H9 (cell line): Measurements from ENCODE around the gene PDE1A. TPM values are rescaled to one million over a fixed set of nuclear protein-coding genes. Genes with fewer than 3 reads are reported as not detected.

Experiments used
- DNase-seq: peaks from one replicate; pipeline ENCODE4 v3.0.0-alpha.2; 2017
- H2AFZ ChIP-seq: one replicate; pipeline ENCODE4 v1.6.1; 2013; ENCODE audit warnings: mild to moderate bottlenecking, low read length, control low read depth, moderate library complexity
- H2AK5ac ChIP-seq: 2 replicates; pipeline ENCODE4 v1.6.1; 2013; ENCODE audit warnings: low read length, control low read depth, mixed read lengths; ENCODE audit not compliant: insufficient read length
- H2BK120ac ChIP-seq: one replicate; pipeline ENCODE4 v1.6.1; 2013; ENCODE audit warnings: low read depth, mild to moderate bottlenecking, low read length, control low read depth, inconsistent platforms; ENCODE audit not compliant: poor library complexity, severe bottlenecking
- H2BK12ac ChIP-seq: 2 replicates; pipeline ENCODE4 v1.6.1; 2013; ENCODE audit warnings: low read length, control low read depth, mixed read lengths, low read depth; ENCODE audit not compliant: insufficient read length
- H2BK15ac ChIP-seq: 2 replicates; pipeline ENCODE4 v1.6.1; 2013; ENCODE audit warnings: low read depth, low read length, control low read depth
- H2BK20ac ChIP-seq: one replicate; pipeline ENCODE4 v1.6.1; 2013; ENCODE audit warnings: low read depth, mild to moderate bottlenecking, low read length, control low read depth, inconsistent platforms; ENCODE audit not compliant: poor library complexity, severe bottlenecking
- H2BK5ac ChIP-seq: 2 replicates; pipeline ENCODE4 v1.6.1; 2013; ENCODE audit warnings: low read length, control low read depth, mixed read lengths; ENCODE audit not compliant: insufficient read length
- H3K14ac ChIP-seq: 2 replicates; pipeline ENCODE4 v1.6.1; 2013; ENCODE audit warnings: low read length, control low read depth; ENCODE audit not compliant: insufficient read depth
- H3K18ac ChIP-seq: 2 replicates; pipeline ENCODE4 v1.6.1; 2013; ENCODE audit warnings: low read depth, mild to moderate bottlenecking, mixed read lengths, low read length, control low read depth; ENCODE audit not compliant: insufficient read length
- H3K23ac ChIP-seq: 2 replicates; pipeline ENCODE4 v1.6.1; 2013; ENCODE audit warnings: low read length, control low read depth, mixed read lengths, low read depth; ENCODE audit not compliant: insufficient read length
- H3K23me2 ChIP-seq: 2 replicates; pipeline ENCODE4 v1.6.1; 2013; ENCODE audit warnings: low read depth, mild to moderate bottlenecking, mixed read lengths, low read length, control low read depth; ENCODE audit not compliant: insufficient read length, poor library complexity, severe bottlenecking
- H3K27ac ChIP-seq: 2 replicates; pipeline ENCODE4 v1.5.1; 2013; ENCODE audit warnings: low read length, control low read depth, mixed read lengths, low read depth; ENCODE audit not compliant: insufficient read length
- H3K27me3 ChIP-seq: 2 replicates; pipeline ENCODE4 v1.6.1; 2013; ENCODE audit warnings: low read length, control low read depth, inconsistent platforms; ENCODE audit not compliant: insufficient read depth
- H3K4ac ChIP-seq: 2 replicates; pipeline ENCODE4 v1.6.1; 2013; ENCODE audit warnings: low read depth, mild to moderate bottlenecking, control low read depth, inconsistent platforms, low read length, moderate library complexity
- H3K4me1 ChIP-seq: 2 replicates; pipeline ENCODE4 v1.6.1; 2013; ENCODE audit warnings: low read length, control low read depth, inconsistent platforms; ENCODE audit not compliant: insufficient read depth
- H3K4me2 ChIP-seq: 2 replicates; pipeline ENCODE4 v1.6.1; 2013; ENCODE audit warnings: low read length, control low read depth, mixed read lengths; ENCODE audit not compliant: insufficient read length, insufficient read depth
- H3K56ac ChIP-seq: 2 replicates; pipeline ENCODE4 v1.6.1; 2013; ENCODE audit warnings: low read depth, mild to moderate bottlenecking, mixed read lengths, low read length, control low read depth; ENCODE audit not compliant: insufficient read length
- H3K79me1 ChIP-seq: 2 replicates; pipeline ENCODE4 v1.6.1; 2013; ENCODE audit warnings: low read depth, mild to moderate bottlenecking, moderate library complexity, low read length, control low read depth, inconsistent platforms; ENCODE audit not compliant: insufficient read depth, poor library complexity, severe bottlenecking
- H3K79me2 ChIP-seq: 2 replicates; pipeline ENCODE4 v1.6.1; 2013; ENCODE audit warnings: low read length, control low read depth, inconsistent platforms; ENCODE audit not compliant: insufficient read depth
- H3K9ac ChIP-seq: 2 replicates; pipeline ENCODE4 v1.6.1; 2013; ENCODE audit warnings: low read length, control low read depth, mixed read lengths; ENCODE audit not compliant: insufficient read length; ENCODE audit errors: extremely low read depth
- H3K9me3 ChIP-seq: one replicate; pipeline ENCODE4 v1.6.1; 2013; ENCODE audit warnings: low read depth, low read length, inconsistent platforms; ENCODE audit not compliant: control insufficient read depth
- H3T11ph ChIP-seq: one replicate; pipeline ENCODE4 v1.6.1; 2013; ENCODE audit warnings: mild to moderate bottlenecking, low read length, control low read depth, inconsistent platforms
- H4K20me1 ChIP-seq: one replicate; pipeline ENCODE4 v1.6.1; 2013; ENCODE audit not compliant: control insufficient read depth, insufficient read length, insufficient read depth
- H4K5ac ChIP-seq: 2 replicates; pipeline ENCODE4 v1.6.1; 2013; ENCODE audit warnings: low read depth, mild to moderate bottlenecking, mixed read lengths, low read length, control low read depth; ENCODE audit not compliant: insufficient read length
- H4K8ac ChIP-seq: replicated peaks from 2 replicates; pipeline ENCODE4 v1.6.1; 2013; ENCODE audit warnings: low read length, control low read depth, mixed read lengths, low read depth; ENCODE audit not compliant: insufficient read length
- H4K91ac ChIP-seq: 2 replicates; pipeline ENCODE4 v1.6.1; 2013; ENCODE audit warnings: low read depth, mild to moderate bottlenecking, moderate library complexity, mixed read lengths, low read length, control low read depth; ENCODE audit not compliant: insufficient read length
- H3K27ac Mint-ChIP-seq, 3 experiments: 2 replicates in 2 of 3; 3 replicates in 1 of 3; pipeline ENCODE4 v1.8.0; 2020 to 2021; ENCODE audit warnings: mixed read lengths in 3 of 3, mild to moderate bottlenecking in 1 of 3, moderate library complexity in 1 of 3
- H3K27me3 Mint-ChIP-seq: 2 replicates; pipeline ENCODE4 v1.8.0; 2021; ENCODE audit warnings: low read depth, mild to moderate bottlenecking, moderate library complexity, mixed read lengths
- H3K36me3 Mint-ChIP-seq, 3 experiments: 2 replicates in 2 of 3; 3 replicates in 1 of 3; pipeline ENCODE4 v1.8.0; 2020 to 2021; ENCODE audit warnings: low read depth in 3 of 3, mixed read lengths in 3 of 3; ENCODE audit not compliant: insufficient read depth in 1 of 3
- H3K4me1 Mint-ChIP-seq, 2 experiments: 2 replicates each; pipeline ENCODE4 v1.8.0; 2020; ENCODE audit warnings: mixed read lengths in 2 of 2
- H3K4me3 Mint-ChIP-seq, 2 experiments: 2 replicates in 1 of 2; 3 replicates in 1 of 2; pipeline ENCODE4 v1.8.0; 2020 to 2021; ENCODE audit warnings: mild to moderate bottlenecking in 2 of 2, mixed read lengths in 2 of 2, moderate library complexity in 1 of 2
- H3K9me3 Mint-ChIP-seq, 2 experiments: 2 replicates in 1 of 2; 3 replicates in 1 of 2; pipeline ENCODE4 v1.8.0; 2020; ENCODE audit warnings: mild to moderate bottlenecking in 2 of 2, mixed read lengths in 2 of 2, moderate library complexity in 1 of 2
- WGBS: extraction: QIAGEN DNeasy Blood & Tissue Kit; methylation state at CpG from one replicate; pipeline ENCODE4 v1.1.7; 2013; ENCODE audit warnings: missing lambda C conversion rate, low lambda C conversion rate, mixed read lengths; ENCODE audit not compliant: insufficient read length; ENCODE audit errors: extremely low coverage; 5-methylcytosine and 5-hydroxymethylcytosine counted together
- total RNA-seq: library from RNA; stranded (reverse); gene quantifications from 2 replicates; pipeline ENCODE4 v1.2.1, GENCODE V29; 2021
- TF ChIP-seq, protein P1 (sequence below): fragments of 200-600 bp; sonication (generic); conservative IDR thresholded peaks from 3 replicates; pipeline ENCODE4 v1.8.0; 2021; ENCODE audit warnings: antibody characterized with exemption, mild to moderate bottlenecking

The PDE1A gene
- total RNA-seq, 1 experiment from 2014 or later, result 0.11 TPM

DNA sequence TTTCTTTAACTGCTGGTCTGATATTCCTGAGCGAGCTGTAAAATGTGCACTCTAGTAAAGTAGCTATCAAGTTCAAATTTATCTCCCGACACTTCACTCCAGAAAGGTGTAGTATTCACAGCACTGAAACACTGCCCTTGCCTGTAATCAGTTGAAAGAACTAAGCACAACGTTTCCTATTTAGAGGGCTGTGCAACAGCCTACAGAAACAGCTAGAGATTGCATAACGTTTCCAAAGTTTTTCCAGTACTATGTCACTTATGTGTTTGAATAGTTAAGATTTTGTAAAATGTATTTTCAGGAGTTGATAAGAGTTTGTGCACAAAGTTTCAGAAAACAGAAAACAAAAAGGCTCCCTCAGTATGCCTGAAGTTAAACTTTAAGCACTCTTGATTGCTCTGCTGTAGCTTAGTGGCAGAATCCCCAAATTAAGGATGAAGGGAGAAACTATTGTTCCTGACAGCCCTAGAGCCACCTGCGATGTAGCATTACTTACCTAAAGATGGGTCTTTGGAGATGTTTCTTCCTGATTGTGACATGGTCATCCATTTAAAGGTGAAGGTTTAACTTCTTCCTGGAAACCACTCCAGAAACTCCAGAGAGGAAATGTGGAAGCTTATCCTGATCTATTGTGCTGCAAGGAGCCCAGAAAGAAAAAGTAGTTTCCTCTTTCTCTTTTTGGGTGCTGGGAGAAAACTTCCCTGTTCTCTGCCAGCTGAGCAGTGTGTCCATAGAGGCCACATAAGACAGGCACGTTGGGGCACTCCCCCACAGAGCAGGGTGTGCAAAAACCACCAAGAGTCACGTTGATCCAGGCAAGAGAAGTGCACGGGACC, 536 bp downstream of the PDE1A start:
- H3K4ac ChIP-seq, result no peak overlapping the region
- H2BK20ac ChIP-seq, result no peak overlapping the region
- H2BK5ac ChIP-seq, result no peak overlapping the region
- no peaks in the 10 kb centered on the region for H3K23me2 ChIP-seq
- Mint-ChIP-seq H3K36me3 (peaks cover 0 to 3% (median 0%) of the 10 kb centered on the region in 3 experiments; a peak in 1 of 7 replicates), H3K9me3 (no peaks in the 10 kb centered on the region; a peak in 1 of 5 replicates), H3K4me1 (no peaks in the 10 kb centered on the region), H3K27me3 (no peaks in the 10 kb centered on the region), H3K27ac (peak overlapping the region in 1 of 3 experiments; percentile 31; a peak in 2 of 7 replicates), H3K4me3 (no peak overlapping the region)
- H2BK12ac ChIP-seq, result no peak overlapping the region
- no peak overlapping the region for H4K5ac ChIP-seq
- peak overlapping the region; percentile 16 for H2AFZ ChIP-seq
- no peak overlapping the region for H3K4me2 ChIP-seq
- no peak overlapping the region for H3K27ac ChIP-seq
- DNase-seq, result no peak
- no peak overlapping the region for H3K56ac ChIP-seq
- H2AK5ac ChIP-seq, result no peak overlapping the region
- no peak overlapping the region for H2BK120ac ChIP-seq
- H3K79me1 ChIP-seq, result no peaks in the 10 kb centered on the region
- H3K9me3 ChIP-seq, result no peaks in the 10 kb centered on the region
- H2BK15ac ChIP-seq, result no peak overlapping the region
- no peak overlapping the region for H3K9ac ChIP-seq
- no peaks in the 10 kb centered on the region for H4K20me1 ChIP-seq
- H3K27me3 ChIP-seq, result no peaks in the 10 kb centered on the region
- WGBS, result no CpG with 5 or more reads among the region's 8 CpGs
- H3K14ac ChIP-seq, result no peak overlapping the region
- no peaks in the 10 kb centered on the region for H3K79me2 ChIP-seq
- no peaks in the 10 kb centered on the region for H3K4me1 ChIP-seq
- no peak overlapping the region for H4K91ac ChIP-seq
- no peak overlapping the region for H3T11ph ChIP-seq
- H3K23ac ChIP-seq, result no peak overlapping the region
- TF ChIP-seq, protein P1, sequence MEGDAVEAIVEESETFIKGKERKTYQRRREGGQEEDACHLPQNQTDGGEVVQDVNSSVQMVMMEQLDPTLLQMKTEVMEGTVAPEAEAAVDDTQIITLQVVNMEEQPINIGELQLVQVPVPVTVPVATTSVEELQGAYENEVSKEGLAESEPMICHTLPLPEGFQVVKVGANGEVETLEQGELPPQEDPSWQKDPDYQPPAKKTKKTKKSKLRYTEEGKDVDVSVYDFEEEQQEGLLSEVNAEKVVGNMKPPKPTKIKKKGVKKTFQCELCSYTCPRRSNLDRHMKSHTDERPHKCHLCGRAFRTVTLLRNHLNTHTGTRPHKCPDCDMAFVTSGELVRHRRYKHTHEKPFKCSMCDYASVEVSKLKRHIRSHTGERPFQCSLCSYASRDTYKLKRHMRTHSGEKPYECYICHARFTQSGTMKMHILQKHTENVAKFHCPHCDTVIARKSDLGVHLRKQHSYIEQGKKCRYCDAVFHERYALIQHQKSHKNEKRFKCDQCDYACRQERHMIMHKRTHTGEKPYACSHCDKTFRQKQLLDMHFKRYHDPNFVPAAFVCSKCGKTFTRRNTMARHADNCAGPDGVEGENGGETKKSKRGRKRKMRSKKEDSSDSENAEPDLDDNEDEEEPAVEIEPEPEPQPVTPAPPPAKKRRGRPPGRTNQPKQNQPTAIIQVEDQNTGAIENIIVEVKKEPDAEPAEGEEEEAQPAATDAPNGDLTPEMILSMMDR, result no peak
- no peak overlapping the region for H3K18ac ChIP-seq
- H4K8ac ChIP-seq, result no peak overlapping the region
